GM21619 (cell line): ENCODE measurements around the gene FIBCD1.
"Not testable (repeated sequence)": the region's sequence is repeated elsewhere in the genome, so short reads cannot be mapped to it uniquely, and the experiment has no call there.

Source experiments
- ATAC-seq: cut with Tn5 transposase; IDR thresholded peaks from one replicate; pipeline ENCODE4 v1.9.1; 2021; ENCODE audit not compliant: unreplicated experiment

FIBCD1 gene

DNA sequence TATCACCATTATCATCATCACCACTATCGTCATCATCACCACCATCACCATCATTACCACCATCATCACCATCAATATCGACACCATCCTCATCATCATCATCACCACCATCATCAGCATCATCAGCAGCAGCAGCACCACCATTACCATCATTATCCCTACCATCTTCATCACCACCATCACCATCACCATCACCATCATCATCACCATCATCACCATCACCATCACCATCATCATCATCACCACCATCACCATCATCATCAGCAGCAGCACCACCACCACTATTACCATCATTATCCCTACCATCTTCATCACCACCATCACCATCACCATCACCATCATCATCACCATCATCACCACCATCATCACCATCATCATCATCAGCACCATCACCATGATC lies 15.9 kb upstream of the FIBCD1 start:
- ATAC-seq = not testable (repeated sequence)

DNA sequence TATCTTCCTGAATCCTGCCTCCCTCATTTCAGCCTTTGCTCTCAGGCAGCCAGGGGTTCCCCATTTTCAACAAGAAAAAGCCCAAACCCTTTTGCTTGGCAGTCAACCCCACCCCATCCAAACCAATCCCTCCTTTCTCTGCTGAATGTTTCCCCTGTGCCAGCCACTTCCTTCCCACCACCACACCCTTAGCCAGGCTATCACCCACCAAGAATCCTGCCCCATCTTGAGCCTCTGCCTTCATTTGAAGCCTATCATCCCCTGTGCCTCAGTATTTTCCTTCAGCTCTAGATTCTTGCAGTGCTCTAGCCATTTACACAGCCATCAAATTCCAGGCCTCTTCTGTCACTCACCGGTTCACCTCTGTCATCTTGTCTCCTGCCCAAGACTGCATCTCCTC lies 15.3 kb upstream of the FIBCD1 start:
- ATAC-seq = no peak

DNA sequence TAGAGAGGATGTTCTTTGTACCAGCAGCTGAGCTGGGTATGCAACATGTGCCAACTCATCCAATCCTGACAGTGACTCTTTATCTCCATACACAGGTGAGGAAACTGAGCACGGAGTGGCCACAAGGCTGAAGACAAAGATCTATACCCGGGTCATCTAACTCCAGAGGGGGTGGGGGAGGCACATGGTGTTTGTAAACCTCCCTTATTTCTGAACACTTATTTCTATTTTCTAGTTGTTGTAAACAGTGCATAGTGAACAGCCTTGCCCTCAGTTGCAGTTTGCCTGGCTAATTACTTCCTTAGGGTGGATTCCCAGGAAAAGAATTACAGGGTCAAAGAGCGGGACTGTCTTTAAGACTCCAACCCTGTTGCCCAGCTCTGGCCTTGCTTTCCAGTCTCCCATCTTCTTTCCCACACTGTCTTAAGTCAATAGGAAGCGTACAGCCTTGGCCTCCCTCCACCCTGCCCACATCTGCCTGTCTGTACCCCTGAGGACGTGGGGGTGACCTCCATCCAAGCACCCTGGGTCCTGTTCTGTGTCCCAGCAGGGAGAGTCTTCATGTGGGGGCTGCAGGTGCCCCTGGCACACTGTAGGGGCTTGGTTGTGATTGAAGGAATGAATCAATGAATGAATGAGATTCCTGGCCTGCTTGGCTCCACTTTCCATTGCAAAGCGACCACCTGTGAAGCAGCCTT lies 13.2 kb upstream of the FIBCD1 start:
- ATAC-seq = no peak

DNA sequence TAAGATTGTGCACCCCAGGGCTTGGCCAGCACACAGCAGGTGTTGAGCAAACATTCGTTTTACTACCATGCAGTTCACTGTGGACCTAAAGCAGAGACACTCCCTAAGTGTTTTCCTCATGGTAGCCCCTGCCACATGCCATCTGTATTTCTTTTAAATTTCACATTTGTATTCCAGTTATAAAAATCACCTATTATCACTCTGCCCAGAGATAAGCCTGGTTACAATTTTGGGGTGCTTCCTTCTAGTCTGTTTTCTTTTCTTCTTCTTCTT lies 10.9 kb upstream of the FIBCD1 start:
- ATAC-seq = no peak

DNA sequence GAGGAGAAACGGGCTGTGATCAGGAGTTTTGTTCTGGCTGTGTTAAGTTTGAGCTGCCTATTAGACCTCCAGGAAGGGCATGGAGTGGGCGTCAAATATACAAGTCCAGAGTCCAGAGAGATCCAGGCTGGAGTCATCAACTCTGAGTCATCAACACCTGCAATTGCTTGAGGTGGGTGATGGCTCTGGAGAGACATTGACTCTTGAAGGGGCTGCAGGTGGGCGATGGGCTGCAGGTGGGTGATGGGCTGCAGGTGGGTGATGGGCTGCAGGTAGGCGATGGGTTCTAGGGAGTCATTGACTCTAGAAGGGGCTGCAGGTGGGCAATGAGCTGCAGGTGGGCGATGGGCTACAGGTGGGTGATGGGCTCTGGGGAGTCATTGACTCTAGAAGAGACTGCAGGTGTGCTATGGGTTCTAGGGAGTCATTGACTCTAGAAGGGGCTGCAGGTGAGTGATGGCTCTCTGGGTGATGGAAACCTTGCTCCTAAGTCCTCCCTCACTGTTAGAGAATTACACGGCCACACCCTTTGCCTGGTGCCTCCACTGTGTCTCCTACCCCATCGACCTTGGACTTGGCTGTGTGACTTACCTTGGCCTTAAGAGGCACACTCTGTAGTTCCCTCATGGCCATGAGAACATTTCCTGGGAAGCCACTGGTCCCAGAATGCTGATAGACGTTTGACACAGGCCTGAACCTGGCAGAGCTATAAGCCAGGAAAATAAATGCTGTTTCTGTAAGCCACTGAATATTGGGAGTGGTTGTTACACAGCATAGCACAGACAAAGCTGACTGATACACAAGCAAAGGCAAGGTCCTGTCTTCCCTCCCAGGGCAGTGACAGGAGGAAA lies 10.4 kb upstream of the FIBCD1 start:
- ATAC-seq = no peak

DNA sequence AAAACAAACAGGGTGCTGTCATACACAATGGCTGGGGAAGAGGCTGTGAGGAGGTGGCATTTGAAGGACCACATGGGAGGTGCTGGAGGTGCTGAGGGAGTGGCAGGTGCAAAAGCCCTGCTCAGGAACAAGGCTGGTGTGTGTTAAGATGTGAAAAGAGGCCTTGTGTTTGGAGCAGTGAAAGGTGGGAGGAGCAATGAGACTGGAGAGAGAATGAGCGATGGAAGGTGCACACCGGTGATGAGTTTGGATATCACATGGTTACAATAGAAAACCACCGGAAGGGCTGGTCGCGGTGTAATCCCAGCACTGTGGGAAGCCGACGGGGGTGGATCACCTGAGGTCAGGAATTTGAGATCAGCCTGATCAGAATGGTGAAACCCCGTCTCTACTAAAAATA lies 9.2 kb upstream of the FIBCD1 start:
- ATAC-seq = no peak

DNA sequence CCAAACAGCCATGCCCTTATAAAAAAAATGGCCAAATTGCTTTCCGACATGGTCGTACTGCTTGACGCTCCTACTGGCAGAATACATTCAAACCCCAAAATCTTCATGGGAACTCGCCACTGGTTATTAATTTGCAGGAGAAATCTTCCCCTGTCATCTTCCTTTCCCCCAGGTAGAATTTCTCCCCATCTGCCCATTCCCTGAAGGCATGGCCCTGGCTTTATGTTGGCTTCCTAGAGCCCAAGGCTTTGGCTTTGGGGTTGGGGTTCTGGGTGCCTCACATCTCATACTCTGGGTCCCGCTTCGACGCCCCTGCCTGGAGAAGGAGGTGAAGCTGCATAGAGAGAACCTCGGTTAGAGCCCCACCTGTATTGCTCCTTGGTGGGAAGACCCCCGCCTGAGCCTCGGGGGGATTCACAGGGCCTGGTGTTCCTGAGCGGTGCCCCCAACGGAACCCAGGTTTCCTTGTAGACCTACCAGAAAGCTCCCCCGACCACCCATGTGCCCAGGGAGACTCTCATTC lies 8.6 kb upstream of the FIBCD1 start:
- no peak for ATAC-seq

DNA sequence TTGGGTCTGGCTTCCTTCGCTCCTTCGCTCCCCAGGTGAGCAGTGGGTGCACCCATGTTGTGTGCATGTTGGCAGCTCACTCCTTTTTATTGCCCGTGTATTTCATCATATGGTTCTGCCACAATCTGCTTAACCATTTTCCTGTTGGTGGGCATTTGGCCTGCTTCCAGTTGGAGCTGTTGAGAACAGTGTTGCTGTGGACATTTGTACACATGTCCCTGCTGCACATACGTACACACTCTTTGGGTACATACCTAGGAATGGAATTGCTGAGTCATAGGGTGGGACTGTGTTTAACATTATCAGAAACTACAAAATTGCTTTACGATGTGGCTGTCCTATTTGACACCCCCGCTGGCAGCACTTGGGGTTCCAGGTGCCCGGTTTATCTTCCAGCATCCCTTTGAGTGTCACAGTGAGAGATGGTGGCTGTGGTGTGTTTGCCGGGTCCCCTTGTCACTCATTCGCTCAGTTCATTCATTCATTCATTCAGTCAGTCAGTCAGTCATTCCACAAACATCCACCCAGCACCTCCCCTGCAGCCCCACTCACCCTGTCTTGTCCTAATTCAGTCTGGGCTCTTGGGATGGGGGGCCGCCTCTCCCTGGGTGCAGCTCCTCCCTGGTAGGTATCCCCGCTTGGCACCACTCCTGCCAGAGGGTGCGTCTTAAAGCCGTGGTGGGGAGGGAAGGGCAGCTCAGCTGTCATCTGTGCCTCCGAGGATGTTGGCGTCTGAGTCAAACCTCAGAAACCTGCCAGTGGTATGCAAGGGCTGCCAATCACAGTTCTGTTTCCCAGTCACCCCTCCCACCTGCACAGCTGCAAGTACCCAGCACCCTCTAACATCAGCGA lies 7.9 kb upstream of the FIBCD1 start:
- no peak for ATAC-seq

DNA sequence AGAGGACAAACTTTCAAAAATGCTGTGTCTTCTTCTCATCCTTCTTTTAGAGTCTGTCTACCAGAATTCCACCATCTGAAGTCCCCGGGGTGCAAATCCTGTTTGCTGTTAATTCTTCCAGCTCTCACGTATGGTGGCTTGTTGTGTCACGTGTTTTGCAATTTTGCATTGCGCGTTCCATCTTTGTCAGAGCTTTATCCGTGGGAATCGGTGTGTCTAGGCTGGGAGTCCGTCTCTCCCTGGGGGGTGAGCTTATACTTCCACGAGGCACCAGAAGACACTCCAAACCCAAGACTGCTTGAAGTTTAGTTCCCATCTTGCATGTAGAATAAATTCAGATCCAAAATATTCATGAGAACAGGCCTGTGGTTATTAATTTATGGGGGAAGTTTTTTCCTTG lies 6.1 kb upstream of the FIBCD1 start:
- no peak for ATAC-seq

DNA sequence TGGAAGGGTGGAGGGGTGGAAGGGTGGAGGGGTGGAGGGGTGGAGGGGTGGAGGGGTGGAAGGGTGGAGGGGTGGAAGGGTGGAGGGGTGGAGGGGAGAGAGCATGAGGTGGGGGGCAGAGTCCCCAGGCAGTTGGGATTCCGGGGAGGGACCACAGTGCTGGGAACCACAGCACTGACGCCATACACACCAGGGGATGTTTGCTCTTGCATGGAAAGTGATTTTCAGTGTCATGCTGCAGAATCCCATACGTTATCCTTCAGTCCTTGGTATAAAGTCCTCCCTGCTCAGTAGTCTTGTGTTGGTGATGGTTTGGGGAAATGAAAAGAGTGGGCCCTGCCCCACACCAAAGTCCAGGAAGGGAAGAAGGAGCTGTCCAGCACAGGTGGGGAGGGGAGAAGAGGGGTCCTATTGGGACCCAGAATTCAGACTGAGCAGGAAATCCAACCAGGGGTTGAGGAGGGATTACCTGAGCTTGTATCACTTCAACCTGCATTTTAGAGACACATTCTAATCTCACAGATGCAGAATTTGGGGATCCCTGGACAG lies 5.5 kb upstream of the FIBCD1 start:
- no peak for ATAC-seq

DNA sequence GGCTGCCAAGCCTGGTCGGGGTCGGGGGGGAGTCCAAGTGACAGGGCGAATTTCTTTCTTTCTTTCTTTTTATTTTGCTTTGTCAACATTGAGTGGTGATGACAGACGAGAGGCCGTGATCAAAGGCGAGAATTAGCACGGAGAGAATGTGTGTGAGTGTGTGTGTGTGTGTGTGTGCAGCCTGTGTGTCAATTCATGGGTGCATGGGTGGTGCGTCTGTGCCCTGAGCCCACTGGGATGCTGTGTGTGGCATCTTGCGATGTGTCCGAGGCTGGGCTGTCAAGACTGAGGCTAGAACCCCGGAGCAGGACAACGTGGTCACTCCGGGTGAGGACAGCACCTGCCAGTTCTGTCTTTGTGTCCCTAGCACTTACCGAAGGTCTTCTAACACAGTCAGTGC lies 4.7 kb upstream of the FIBCD1 start:
- no peak for ATAC-seq

DNA sequence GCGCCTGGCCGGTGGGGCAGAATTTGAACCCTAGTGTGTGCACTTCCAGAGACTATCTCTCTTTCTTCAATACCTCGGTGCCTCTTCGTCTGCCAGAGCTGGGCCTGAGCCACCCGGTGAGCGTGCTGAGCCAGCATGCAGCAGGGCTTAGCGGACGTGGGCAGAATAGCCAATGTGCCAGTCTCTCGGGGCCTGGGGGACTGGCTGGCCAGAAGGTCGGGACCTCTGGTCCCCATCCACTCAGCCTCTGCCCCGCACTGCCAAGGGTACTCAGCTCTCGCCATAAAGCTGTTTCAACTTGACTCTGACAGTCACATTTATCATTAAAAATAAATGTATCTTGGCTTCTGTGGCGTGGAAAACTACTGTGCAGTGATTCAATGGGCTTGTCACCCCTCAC lies 4.2 kb upstream of the FIBCD1 start:
- ATAC-seq = no peak

DNA sequence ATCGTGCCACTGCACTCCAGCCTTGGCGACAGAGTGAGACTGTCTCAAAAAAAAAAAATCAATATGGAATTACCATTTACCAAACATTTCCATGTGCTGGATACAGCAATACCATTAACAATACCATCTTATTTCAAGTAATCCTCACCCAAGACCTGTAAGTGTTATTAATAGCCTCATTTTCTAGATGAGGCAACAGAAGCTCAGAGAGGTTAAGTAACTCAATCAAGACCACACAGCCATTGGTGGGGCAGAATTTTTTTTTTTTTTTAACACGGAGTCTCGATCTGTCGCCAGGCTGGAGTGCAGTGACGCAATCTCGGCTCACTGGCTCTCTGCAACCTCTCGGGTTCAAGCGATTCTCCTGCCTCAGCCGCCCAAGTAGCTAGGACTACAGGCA lies 3.6 kb upstream of the FIBCD1 start:
- no peak for ATAC-seq

DNA sequence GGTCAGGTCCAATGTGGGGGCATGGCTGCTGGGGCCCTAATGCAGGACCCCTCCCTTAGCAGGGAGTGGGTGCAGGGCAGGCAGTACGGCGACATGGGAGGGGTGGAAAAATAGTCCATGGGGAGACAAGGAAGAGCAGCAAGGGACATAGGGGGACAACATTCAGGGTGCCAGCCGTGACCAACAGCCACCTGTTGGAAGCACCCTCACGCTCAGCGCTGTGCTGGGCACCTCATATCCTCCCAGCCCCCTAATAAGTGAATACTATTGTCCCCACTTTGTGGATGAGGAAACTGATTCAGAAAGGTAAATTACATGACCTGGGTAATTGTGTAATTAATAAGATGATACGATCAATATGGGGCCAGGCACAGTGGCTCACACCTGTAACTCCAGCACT lies 3.0 kb upstream of the FIBCD1 start:
- no peak for ATAC-seq

DNA sequence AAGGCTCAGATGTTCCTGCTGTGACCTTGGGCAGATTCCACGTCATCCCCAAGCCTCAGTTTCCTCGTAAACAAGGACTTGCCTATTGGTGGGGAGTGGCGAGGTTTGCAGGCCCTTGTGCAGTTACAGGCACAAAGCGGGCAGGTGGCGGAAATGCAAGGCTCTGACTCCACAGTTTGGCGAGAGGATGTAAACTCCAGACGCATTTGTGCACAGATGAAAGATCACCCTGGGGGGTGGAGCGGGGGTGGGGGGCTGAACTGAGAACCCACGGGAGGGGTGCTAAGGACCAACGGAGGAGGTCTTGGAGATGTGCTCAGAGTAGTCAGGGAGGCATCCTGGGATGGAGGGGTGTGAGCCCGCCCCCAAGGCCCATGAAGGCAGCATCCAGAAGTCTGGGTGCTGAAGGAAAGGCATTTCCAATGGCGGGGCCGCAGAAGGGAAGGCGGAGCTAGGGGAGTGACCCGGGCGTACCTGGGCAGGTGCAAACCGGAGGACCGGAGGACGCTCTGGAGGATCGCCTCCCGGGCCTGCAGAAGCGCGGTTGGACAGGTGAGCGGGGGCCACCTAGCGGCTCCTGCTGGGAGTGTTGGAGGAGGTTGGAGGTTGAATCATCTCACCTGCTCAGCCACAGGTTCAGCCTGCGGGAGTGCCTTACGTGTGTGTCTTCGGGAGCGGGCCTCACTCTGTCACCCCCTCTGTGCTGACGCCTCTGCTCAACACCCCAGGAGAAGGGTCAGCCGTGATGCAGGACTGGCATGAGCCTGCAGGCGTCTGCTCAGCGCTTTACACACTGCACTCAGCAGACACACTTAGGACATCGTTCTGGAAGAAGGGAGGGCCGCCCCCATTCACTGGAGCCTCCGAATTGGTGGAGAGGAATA lies 1.9 kb upstream of the FIBCD1 start:
- no peak for ATAC-seq

DNA sequence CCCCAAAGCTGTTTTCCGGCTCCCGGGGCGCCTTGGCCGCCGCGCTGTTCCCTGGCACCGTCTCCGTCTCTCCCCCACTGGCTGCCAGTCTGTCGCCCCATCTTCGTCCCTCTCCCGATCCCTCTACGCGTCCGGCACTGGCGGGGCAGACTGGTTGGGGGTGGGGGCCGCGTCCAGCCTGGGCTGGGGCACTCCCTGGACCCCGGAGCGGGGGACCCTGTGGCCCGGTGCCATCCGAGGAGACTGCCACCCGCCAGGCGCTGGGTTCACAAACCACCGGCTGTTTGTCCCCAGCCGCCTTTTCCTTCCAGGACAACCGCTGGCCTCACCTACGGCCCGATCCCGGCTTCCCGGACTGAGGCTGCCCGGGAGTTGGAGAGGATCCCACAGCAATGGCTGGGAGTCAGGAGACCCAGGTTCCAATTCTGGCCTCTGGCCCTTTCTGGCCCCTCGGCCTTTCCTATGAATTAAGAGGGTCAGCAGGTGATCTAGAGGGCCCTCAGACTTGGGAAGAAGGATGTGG lies 1.0 kb upstream of the FIBCD1 start:
- no peak for ATAC-seq

DNA sequence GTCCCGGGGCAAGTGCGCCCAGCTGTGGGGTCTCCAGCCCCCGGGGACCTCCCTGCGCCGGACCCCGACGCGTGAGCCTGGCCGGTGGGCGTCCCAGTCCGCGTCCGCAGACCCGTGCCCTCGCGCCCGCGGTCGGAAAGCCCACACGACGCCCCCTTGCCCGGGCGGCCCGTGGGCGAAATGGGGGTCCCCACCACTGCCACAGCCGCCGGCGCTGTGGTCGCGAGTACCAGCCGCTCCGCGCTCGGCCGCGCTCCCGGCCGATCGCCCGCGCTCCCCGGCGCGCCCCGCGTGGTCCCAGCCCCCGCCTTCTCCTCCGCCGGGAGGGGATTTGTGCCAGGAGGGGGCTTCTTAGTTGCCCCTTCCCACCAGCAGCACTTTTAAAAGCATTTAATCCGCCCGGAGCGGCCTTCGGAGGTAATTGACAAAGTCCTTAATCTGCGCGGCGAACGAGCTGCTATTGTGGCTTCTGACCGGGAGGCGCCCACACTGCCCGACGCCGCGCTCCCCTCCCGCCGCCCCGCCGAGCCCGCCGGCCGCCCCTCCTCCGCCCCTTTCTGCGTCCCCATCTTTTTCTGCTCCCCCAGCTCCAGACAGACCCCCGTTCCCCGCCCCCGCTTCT lies 469 bp upstream of the FIBCD1 start:
- ATAC-seq = no peak

DNA sequence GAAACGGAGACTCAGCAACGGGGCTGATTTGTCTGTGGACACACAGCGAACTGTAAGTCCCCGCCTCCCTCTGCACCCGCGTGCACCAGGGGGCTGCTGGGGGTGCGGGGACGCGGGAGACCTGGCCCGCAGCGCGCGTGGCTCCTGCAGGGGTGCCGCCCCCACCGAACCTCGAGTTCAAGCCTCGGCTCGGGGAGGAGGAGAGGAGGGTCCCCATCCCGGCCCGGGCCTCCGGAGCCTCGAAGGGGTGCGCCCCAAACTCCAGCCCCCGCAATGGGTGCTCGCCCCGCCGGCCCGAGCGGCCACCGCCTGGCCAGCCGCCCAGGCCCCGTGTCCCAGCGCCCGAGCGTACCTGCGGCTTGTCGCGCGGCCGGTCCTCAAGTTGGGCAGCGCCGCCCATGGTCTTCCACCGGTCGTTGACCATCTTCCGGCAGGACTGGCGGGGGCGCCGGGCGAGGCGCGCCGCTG lies 829 bp downstream of the FIBCD1 start:
- ATAC-seq = no peak
